Measurements from ENCODE around the gene NRAP. TPM values are rescaled to one million over a fixed set of nuclear protein-coding genes. Genes with fewer than 3 reads are reported as not detected.

The NRAP gene
- total and polyA plus RNA-seq, 2 donors (not counting 3 experiments of a cell fraction or from before 2014, with no cell fraction given): not detected

DNA sequence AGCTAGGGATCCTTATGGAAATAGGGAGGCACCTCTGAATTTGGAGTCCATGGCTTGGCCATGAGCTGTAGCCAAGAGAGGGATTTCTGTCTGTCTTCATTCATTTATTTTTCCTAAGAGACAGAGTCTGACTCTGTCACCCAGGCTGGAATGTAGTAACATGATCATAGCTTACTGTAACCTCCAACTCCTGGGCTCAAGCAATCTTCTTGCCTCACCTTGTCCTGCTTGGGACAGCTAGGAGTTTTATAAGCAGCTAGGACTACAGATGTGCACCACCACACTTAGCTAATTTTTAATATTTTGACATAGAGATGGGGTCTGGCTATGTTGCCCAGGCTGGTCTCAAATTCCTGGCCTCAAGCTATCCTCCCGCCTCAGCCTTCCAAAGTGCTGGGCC is 119.4 kb downstream of the NRAP start:
- no peak overlapping the region for H2AFZ ChIP-seq (ENCODE audit: low read depth, low read length)
- H3K4me1 ChIP-seq (ENCODE audit: control insufficient read depth, extremely low read depth, insufficient read depth, low read length): no peaks in the 10 kb centered on the region
- no peaks in the 10 kb centered on the region for H3K9me1 ChIP-seq (replicated peaks; ENCODE audit: control insufficient read depth, extremely low read depth, insufficient read depth, low read length)
- TF ChIP-seq GATA2 (IDR thresholded peaks at IDR 0.05; ENCODE audit: insufficient read depth, insufficient read length, low read depth, low read length) (no peak), JUN (IDR thresholded peaks at IDR 0.05; ENCODE audit: borderline replicate concordance, insufficient read depth, insufficient read length, low read depth) (no peak), FOS (IDR thresholded peaks at IDR 0.05; ENCODE audit: borderline replicate concordance, insufficient read depth, low read length) (no peak), POLR2AphosphoS5 (IDR thresholded peaks at IDR 0.05; ENCODE audit: insufficient read depth, low read depth, low read length) (no peak), POLR2A (IDR thresholded peaks at IDR 0.05; ENCODE audit: low read depth, low read length) (no peak), MYC (IDR thresholded peaks at IDR 0.05; ENCODE audit: low read depth, low read length) (no peak), EZH2 (IDR thresholded peaks at IDR 0.05; ENCODE audit: borderline replicate concordance, low read depth, low read length, severe bottlenecking) (no peak)
- TF ChIP-seq, protein P1, sequence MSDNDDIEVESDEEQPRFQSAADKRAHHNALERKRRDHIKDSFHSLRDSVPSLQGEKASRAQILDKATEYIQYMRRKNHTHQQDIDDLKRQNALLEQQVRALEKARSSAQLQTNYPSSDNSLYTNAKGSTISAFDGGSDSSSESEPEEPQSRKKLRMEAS (IDR thresholded peaks at IDR 0.05; ENCODE audit: insufficient read depth, insufficient read length): no peak
- TF ChIP-seq, protein P2, sequence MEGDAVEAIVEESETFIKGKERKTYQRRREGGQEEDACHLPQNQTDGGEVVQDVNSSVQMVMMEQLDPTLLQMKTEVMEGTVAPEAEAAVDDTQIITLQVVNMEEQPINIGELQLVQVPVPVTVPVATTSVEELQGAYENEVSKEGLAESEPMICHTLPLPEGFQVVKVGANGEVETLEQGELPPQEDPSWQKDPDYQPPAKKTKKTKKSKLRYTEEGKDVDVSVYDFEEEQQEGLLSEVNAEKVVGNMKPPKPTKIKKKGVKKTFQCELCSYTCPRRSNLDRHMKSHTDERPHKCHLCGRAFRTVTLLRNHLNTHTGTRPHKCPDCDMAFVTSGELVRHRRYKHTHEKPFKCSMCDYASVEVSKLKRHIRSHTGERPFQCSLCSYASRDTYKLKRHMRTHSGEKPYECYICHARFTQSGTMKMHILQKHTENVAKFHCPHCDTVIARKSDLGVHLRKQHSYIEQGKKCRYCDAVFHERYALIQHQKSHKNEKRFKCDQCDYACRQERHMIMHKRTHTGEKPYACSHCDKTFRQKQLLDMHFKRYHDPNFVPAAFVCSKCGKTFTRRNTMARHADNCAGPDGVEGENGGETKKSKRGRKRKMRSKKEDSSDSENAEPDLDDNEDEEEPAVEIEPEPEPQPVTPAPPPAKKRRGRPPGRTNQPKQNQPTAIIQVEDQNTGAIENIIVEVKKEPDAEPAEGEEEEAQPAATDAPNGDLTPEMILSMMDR (IDR thresholded peaks at IDR 0.05; ENCODE audit: extremely low read depth in 1 of 2, insufficient read depth in 1 of 2, low read depth in 1 of 2, low read length in 2 of 2): no peak
- no TSS peak for BruUV-seq (replicated peaks)
- no peaks in the 10 kb centered on the region for H3K79me2 ChIP-seq (ENCODE audit: control insufficient read depth, insufficient read depth, low read length)
- intact Hi-C loops (cut with micrococcal nuclease) (no loop called here), dilution Hi-C loops (cut with MboI; ENCODE audit: extremely low pct_ligation_motif_present, low sequenced_read_pairs) (no loop called here)
- H4K20me1 ChIP-seq (replicated peaks; ENCODE audit: control insufficient read depth, extremely low read depth, insufficient read depth, low read length): no peaks in the 10 kb centered on the region
- DNase-seq (ENCODE audit: low read depth, low spot score) (no peak), FAIRE-seq (no peak)
- no peak overlapping the region for H3K4me3 ChIP-seq (replicated peaks in 1 of 3; ENCODE audit: insufficient read depth in 1 of 3, low read depth in 1 of 3, low read length in 3 of 3)
- H3K9me3 ChIP-seq (replicated peaks; ENCODE audit: control insufficient read depth, insufficient read depth, low read length): no peaks in the 10 kb centered on the region
- H3K4me2 ChIP-seq (ENCODE audit: insufficient read depth, low read length): no peak overlapping the region
- no peak overlapping the region for H3K9ac ChIP-seq (replicated peaks; ENCODE audit: extremely low read depth, insufficient read depth, low read length)
- CTCF ChIA-PET: interaction anchor here (0.9 to 1.1 kb wide), 4 partner anchors 10 to 24 kb away, joined by 3 to 4 read pairs (median 3); no protein-coding TSS in a partner anchor
- POLR2A ChIA-PET: no interaction called here
- H3K27ac ChIP-seq (ENCODE audit: insufficient read depth, low read depth, low read length): no peak overlapping the region
- no peaks in the 10 kb centered on the region for H3K27me3 ChIP-seq (ENCODE audit: control insufficient read depth in 2 of 2, insufficient read depth in 2 of 2, low read length in 2 of 2)
- no peaks in the 10 kb centered on the region for H3K36me3 ChIP-seq (ENCODE audit: control insufficient read depth in 2 of 2, extremely low read depth in 1 of 2, insufficient read depth in 2 of 2, low read length in 2 of 2)

Measured in endothelial cell of umbilical vein (primary cell).